H1 (cell line): ENCODE data around the gene ANXA4. TPM values are rescaled to one million over a fixed set of nuclear protein-coding genes. Genes with fewer than 3 reads are reported as not detected.

ENCODE experiments used
- CBX8 ChIP-seq: fragments of 300-800, 300-1000 bp; sonication (generic); IDR thresholded peaks from 2 replicates; pipeline ENCODE4 v1.7.1; 2016; ENCODE audit warnings: low read depth, low read length, borderline replicate concordance
- CEBPB ChIP-seq: IDR thresholded peaks from 2 replicates; pipeline ENCODE4 v1.6.1; 2012; ENCODE audit warnings: low read depth, low read length
- CREB1 ChIP-seq: IDR thresholded peaks from 2 replicates; pipeline ENCODE4 v1.6.1; 2012; ENCODE audit warnings: inconsistent platforms
- E2F6 ChIP-seq: IDR thresholded peaks from 2 replicates; pipeline ENCODE4 v1.6.1; 2012; ENCODE audit warnings: inconsistent platforms
- FOSL1 ChIP-seq: IDR thresholded peaks from 2 replicates; pipeline ENCODE4 v1.6.1; 2011; ENCODE audit warnings: mild to moderate bottlenecking, low read depth, low read length, moderate library complexity; ENCODE audit not compliant: insufficient read depth
- polyA plus RNA-seq, 7 experiments: library from polyadenylated mRNA; depleted of rRNA in 3 of 7; stranded (reverse) in 5 of 7; unstranded in 2 of 7; fragments of >200 nt in 5 of 7; fragments of 200-250 nt in 2 of 7; gene quantifications; 1 replicate in 5 of 7; 2 replicates in 1 of 7; 4 replicates in 1 of 7; pipeline versions ENCODE4 v1.2.1 to v1.2.3, GENCODE V29; 2011 to 2013; ENCODE audit warnings: missing spikeins in 2 of 7, mixed read lengths in 2 of 7
- total RNA-seq: library from RNA; stranded (reverse); fragmentation: NEBNext Ultra II Directional; extraction: Animal tissue kit (Norgen Biotek cat#: 25700); gene quantifications from 2 replicates; pipeline ENCODE4 v1.2.1, GENCODE V29; 2021

Gene ANXA4
- total and polyA plus RNA-seq, 2 of the 8 experiments (the other 6 are each of a cell fraction or from before 2014, with no cell fraction given) = 9.4 to 17.6 TPM

- TF ChIP-seq E2F6 (no peak), FOSL1 (no peak), CBX8 (no peak), CREB1 (no peak), CEBPB (no peak)
- TF ChIP-seq, all 59 proteins: peak for 0
These were observed 39.0 kb downstream of the ANXA4 start (continued) for GRCh38 chr2:69780921-69781320.
